ENCODE data around the gene PXMP2. TPM values are rescaled to one million over a fixed set of nuclear protein-coding genes. Genes with fewer than 3 reads are reported as not detected.
A peak's percentile ranks its signal among the peaks of the same experiment; 100 is the strongest.

Gene PXMP2
- total and polyA plus RNA-seq, 2 of the 8 experiments (the other 6 are each of a cell fraction or from before 2014, with no cell fraction given), result 13.8 to 15.1 TPM

DNA sequence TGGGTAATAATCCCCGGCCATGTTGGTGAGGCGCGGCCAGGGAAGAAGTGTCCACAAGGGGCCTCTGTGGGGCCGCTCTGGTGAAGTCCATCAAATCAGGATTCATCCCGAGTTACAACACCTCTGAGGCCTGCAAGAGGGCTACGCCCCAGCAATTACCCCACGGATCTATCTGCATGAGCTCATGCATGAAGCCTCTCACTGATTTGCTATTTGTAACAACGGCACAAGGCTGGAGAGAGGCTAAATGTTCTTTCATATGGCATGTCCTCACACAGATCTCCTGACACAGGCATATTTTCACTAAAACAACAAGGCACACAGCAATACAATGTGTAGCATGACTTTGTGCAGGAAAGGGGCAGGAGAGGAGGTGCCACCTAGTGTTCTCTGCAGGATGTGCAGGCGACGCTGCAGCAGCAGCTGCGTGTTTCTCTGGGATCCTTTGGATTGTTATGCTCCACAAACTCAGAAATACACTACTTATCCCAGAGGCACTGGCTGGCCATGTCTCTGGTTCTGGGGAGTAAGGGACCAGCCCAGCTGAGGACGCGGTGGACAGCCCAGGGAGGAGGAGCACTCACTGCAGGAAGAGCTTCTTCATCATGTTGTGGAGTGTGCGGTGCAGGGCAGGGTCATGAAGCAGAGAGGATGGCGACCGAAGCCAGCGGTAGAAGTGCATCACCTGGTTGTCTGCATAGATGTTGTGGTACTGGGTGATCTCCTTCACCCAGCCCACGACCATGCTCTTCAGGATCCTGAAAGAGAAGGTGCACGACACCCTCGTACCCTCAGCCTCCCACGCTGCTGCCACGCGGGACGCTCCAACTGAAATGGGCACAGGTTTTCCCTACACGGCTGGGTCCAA, 48.6 kb upstream of the PXMP2 start:
- H3K79me1 ChIP-seq (ENCODE audit: low read depth, low read length), result no peaks in the 10 kb centered on the region; the same call in 1 of the 2 replicates
- H3K27ac ChIP-seq (ENCODE audit: low read depth, low read length), result no peak overlapping the region
- H2BK15ac ChIP-seq (ENCODE audit: low read length), result no peak overlapping the region
- ChIA-PET CTCF (ENCODE audit: partially characterized antibody) (interaction anchor here (0.5 to 9.3 kb wide), 34 partner anchors 9 to 505 kb away, joined by 3 to 61 read pairs (median 4); partner anchors contain the start of gene LRCOL1), POLR2A (ENCODE audit: partially characterized antibody) (interaction anchor here (1.2 to 1.3 kb wide), 4 partner anchors 9 to 123 kb away, joined by 3 to 5 read pairs (median 4); partner anchors contain the start of genes ANKLE2 and P2RX2)
- H3K4me1 ChIP-seq (replicated peaks in 1 of 4; ENCODE audit: control insufficient read depth in 3 of 4, insufficient read depth in 4 of 4, low read length in 3 of 4), result no peaks in the 10 kb centered on the region
- no peak overlapping the region for H3K4me2 ChIP-seq (ENCODE audit: insufficient read depth in 1 of 2, low read depth in 2 of 2, low read length in 2 of 2)
- DNase-seq (ENCODE audit: low read depth in 1 of 2, low spot score in 2 of 2) (peak in 1 of 2 experiments; percentile 60), FAIRE-seq (peak; percentile 88)
- H3K18ac ChIP-seq (ENCODE audit: extremely low read depth, low read length), result no peak overlapping the region
- H3K4me3 ChIP-seq (ENCODE audit: extremely low read depth in 1 of 4, insufficient read depth in 2 of 4, low read depth in 3 of 4, low read length in 4 of 4), result no peak overlapping the region
- peak in 1 of 2 experiments; percentile 38; a peak in 2 of 4 replicates for TF ChIP-seq RAD21 (IDR thresholded peaks at IDR 0.05 in 1 of 2, conservative IDR thresholded peaks at IDR 0.05 in 1 of 2; ENCODE audit: low read depth in 2 of 2, low read length in 2 of 2)
- no peak for TF ChIP-seq CBX8 (IDR thresholded peaks at IDR 0.05; ENCODE audit: borderline replicate concordance, low read depth, low read length)
- TF ChIP-seq SIRT6 (IDR thresholded peaks at IDR 0.05; ENCODE audit: low read length), result no peak
- no peak for TF ChIP-seq POLR2A (IDR thresholded peaks at IDR 0.05; ENCODE audit: control extremely low read depth in 1 of 2, low read depth in 2 of 2, low read length in 2 of 2)
- no peak for TF ChIP-seq CHD2 (IDR thresholded peaks at IDR 0.05; ENCODE audit: low read length)
- TF ChIP-seq, protein P1, sequence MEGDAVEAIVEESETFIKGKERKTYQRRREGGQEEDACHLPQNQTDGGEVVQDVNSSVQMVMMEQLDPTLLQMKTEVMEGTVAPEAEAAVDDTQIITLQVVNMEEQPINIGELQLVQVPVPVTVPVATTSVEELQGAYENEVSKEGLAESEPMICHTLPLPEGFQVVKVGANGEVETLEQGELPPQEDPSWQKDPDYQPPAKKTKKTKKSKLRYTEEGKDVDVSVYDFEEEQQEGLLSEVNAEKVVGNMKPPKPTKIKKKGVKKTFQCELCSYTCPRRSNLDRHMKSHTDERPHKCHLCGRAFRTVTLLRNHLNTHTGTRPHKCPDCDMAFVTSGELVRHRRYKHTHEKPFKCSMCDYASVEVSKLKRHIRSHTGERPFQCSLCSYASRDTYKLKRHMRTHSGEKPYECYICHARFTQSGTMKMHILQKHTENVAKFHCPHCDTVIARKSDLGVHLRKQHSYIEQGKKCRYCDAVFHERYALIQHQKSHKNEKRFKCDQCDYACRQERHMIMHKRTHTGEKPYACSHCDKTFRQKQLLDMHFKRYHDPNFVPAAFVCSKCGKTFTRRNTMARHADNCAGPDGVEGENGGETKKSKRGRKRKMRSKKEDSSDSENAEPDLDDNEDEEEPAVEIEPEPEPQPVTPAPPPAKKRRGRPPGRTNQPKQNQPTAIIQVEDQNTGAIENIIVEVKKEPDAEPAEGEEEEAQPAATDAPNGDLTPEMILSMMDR (IDR thresholded peaks at IDR 0.05; ENCODE audit: control extremely low read depth in 1 of 3, insufficient read depth in 1 of 3, low read depth in 1 of 3, low read length in 3 of 3), result peak in 2 of 3 experiments; percentile 48 to 90; a peak in 3 of 4 replicates
- no peak overlapping the region for H3K4ac ChIP-seq (replicated peaks; ENCODE audit: insufficient read length, low read depth, low read length)
- peaks cover 7 to 33% of the 10 kb centered on the region in 2 experiments for H4K20me1 ChIP-seq (replicated peaks in 1 of 2; ENCODE audit: control insufficient read depth in 1 of 2, insufficient read depth in 2 of 2, low read length in 2 of 2)
- no peak overlapping the region for H2AFZ ChIP-seq (ENCODE audit: low read length)
- no peak overlapping the region for H2AK5ac ChIP-seq (ENCODE audit: low read depth, low read length)
- H4K5ac ChIP-seq (ENCODE audit: insufficient read length, low read depth, low read length), result no peak overlapping the region
- H2BK12ac ChIP-seq (ENCODE audit: low read depth, low read length), result no peak overlapping the region
- H2BK20ac ChIP-seq (ENCODE audit: low read length), result no peak overlapping the region
- H3K27me3 ChIP-seq (replicated peaks in 1 of 4; ENCODE audit: control insufficient read depth in 3 of 4, extremely low read depth in 1 of 4, insufficient read depth in 3 of 4, low read length in 3 of 4), result no peaks in the 10 kb centered on the region
- H3K79me2 ChIP-seq (ENCODE audit: control insufficient read depth in 1 of 2, insufficient read depth in 2 of 2, low read length in 2 of 2), result no peaks in the 10 kb centered on the region
- no peaks in the 10 kb centered on the region for H3K23me2 ChIP-seq (ENCODE audit: low read depth, low read length)
- WGBS, 2 experiments (ENCODE audit: extremely low coverage in 1 of 2, insufficient coverage in 1 of 2, insufficient read length in 1 of 2, insufficient replicate concordance in 2 of 2, low coverage in 1 of 2, low lambda C conversion rate in 2 of 2, missing lambda C conversion rate in 1 of 2), result 89% methylated on average over 25 of the region's 25 CpGs; no CpG with 5 or more reads in 1 of the 2 experiments
- H2BK5ac ChIP-seq (ENCODE audit: low read depth, low read length), result peak overlapping the region; percentile 28; the same call in 1 of the 2 replicates
- H4K91ac ChIP-seq (replicated peaks; ENCODE audit: insufficient read length, low read length), result no peak overlapping the region
- H3K56ac ChIP-seq (replicated peaks; ENCODE audit: insufficient read length, low read depth, low read length), result no peak overlapping the region
- H3K9me3 ChIP-seq (ENCODE audit: insufficient read depth in 2 of 2, low read depth in 1 of 2, low read length in 1 of 2), result no peaks in the 10 kb centered on the region
- no peak overlapping the region for H2BK120ac ChIP-seq (replicated peaks; ENCODE audit: low read depth, low read length)
- no peak overlapping the region for H4K8ac ChIP-seq (ENCODE audit: extremely low read depth, insufficient read depth, low read length)
- H3K23ac ChIP-seq (ENCODE audit: insufficient read length), result no peak overlapping the region
- no peak overlapping the region for H3K14ac ChIP-seq (ENCODE audit: insufficient read length)
- H3K9ac ChIP-seq (replicated peaks in 1 of 4; ENCODE audit: extremely low read depth in 1 of 4, low read depth in 3 of 4, low read length in 3 of 4), result no peak overlapping the region
- peaks cover 47 to 82% (median 73%) of the 10 kb centered on the region in 4 experiments for H3K36me3 ChIP-seq (ENCODE audit: control insufficient read depth in 2 of 4, insufficient read depth in 4 of 4, low read length in 3 of 4)
